Measurements from ENCODE around the gene TMEM151A.

GRCh38 chr11:66264914-66265313 is 26.8 kb upstream of the TMEM151A start:
- TF ChIP-seq, protein P1, sequence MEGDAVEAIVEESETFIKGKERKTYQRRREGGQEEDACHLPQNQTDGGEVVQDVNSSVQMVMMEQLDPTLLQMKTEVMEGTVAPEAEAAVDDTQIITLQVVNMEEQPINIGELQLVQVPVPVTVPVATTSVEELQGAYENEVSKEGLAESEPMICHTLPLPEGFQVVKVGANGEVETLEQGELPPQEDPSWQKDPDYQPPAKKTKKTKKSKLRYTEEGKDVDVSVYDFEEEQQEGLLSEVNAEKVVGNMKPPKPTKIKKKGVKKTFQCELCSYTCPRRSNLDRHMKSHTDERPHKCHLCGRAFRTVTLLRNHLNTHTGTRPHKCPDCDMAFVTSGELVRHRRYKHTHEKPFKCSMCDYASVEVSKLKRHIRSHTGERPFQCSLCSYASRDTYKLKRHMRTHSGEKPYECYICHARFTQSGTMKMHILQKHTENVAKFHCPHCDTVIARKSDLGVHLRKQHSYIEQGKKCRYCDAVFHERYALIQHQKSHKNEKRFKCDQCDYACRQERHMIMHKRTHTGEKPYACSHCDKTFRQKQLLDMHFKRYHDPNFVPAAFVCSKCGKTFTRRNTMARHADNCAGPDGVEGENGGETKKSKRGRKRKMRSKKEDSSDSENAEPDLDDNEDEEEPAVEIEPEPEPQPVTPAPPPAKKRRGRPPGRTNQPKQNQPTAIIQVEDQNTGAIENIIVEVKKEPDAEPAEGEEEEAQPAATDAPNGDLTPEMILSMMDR (IDR thresholded peaks at IDR 0.05), result no peak
- TF ChIP-seq POLR2A (IDR thresholded peaks at IDR 0.05), result no peak

Data from ovary (tissue), 3 donors.